Inflammatory macrophage treated with lipopolysaccharide for 1 hour (primary cell): Measurements from ENCODE around the gene CAMSAP2.
A peak's percentile ranks its signal among the peaks of the same experiment; 100 is the strongest.

Experiments used
- DNase-seq, 2 donors: peaks; one replicate each; pipeline ENCODE4 v3.0.0-alpha.2; 2020 to 2022

Gene CAMSAP2

GRCh38 chr1:200849430-200849829 lies 110.7 kb downstream of the CAMSAP2 start:
- no peak for DNase-seq

- DNase-seq = peak; percentile 16 to 25
These were observed 111.9 kb downstream of the CAMSAP2 start for GRCh38 chr1:200850554-200850953.

- no peak for DNase-seq
These were observed 118.1 kb downstream of the CAMSAP2 start for GRCh38 chr1:200856716-200857357.

DNA sequence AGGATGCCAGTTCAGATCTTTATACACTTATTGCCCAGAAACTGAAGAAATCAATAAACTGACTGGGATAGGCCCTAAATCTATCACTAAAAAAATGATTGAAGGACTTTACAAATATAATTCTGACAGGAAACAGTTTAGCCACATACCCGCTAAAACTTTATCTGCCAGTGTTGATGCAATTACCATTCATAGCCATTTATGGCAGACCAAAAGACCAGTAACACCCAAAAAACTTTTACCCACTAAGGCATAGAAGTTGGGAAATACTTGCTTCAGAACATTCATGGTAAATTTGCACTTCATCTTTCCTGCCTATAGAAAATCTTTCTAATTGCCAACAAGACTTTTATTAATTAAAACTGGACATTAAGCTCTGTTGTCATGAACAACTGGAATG lies 119.1 kb downstream of the CAMSAP2 start:
- DNase-seq = no peak

- peak in 1 of 2 donors; percentile 21 for DNase-seq
These were observed 123.4 kb downstream of the CAMSAP2 start for GRCh38 chr1:200861937-200862647.

DNA sequence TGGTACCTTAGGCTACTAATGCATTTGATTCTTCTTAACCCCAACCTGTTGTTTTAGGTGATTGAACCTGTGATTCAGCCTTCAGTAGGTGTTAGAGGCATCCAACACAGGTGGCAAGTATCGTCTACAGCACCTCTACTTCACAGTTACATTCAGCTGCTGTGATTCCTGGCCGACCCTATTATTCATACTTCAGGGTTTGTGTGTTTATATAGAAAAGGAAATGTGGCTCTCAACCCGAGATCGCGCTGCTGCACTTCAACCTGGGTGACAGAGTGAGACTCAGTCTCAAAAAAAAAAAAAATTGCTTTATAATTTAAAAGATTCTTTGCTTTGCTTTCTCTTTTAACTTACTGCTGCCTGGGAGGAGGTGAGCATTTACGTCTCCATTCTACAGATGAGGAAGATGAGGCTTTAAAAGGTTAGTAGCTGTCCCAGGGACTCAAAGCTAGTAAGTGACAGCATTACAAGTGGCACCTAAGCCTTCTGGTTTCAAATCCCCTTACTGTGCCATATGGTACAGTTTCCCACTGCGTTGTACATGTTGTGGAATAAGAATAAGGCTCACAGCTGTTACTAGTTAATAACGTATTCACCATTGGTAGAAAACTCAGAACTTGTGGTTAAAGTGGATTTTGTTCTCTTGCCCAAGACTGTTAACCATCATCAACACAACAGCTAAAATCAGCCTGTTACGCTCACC lies 124.2 kb downstream of the CAMSAP2 start:
- DNase-seq = no peak

- no peak for DNase-seq
These were observed 127.4 kb downstream of the CAMSAP2 start for GRCh38 chr1:200866116-200866515.

DNA sequence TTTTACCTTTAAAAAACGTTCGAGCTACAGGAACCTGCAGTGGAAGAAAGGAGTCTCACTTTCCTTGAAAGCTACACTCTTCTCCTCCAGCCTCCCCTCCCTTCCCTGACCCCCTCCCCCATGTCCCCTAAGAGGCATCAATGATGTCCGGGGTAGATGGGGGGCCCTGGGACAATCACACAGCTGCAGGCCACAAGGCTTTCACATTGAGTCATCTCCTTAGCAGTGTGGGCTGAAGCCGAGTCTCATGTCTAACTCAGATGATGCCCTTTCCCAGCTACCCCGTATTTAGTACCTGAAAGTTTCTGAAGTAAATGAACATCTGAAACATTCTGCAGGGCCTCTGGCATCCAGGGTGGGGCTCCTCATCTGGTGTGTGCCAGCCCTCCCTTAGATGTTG lies 127.8 kb downstream of the CAMSAP2 start:
- DNase-seq = no peak

DNA sequence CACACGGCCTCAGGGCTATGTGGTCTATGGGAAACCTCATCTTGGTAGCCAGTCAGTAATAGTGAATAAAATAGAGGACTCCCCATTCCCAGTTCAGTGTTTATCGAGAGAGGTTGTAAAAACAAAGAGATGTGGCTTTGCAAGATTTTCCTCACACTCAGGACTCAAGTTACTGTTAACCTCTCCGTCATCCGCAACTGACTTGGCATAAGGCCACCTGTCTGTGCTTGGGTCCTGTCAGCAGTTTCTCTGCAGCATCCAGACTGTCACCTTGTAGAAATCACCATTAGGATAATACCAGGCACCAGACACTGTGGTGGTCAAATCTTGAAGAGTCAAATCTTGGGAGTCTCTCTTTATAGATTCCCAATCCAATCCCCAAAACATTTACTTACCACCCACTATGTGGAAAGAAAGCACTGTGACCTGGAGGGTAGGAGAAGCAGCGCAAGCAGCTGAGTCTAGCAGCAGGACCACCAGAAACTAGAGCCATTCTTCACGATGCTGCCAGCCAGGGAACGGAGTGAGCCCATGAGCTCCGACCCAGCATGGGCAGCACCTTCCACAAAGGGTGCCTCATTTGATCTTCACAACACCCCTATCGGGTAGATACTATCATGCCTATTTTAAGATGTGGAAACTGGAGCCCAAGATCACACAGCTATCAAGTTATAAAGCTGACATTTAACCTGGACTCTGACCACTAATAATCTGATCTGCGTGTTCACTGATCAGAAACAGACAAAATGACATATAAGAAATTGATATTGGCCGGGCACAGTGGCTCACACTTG lies 128.5 kb downstream of the CAMSAP2 start:
- DNase-seq = no peak

DNA sequence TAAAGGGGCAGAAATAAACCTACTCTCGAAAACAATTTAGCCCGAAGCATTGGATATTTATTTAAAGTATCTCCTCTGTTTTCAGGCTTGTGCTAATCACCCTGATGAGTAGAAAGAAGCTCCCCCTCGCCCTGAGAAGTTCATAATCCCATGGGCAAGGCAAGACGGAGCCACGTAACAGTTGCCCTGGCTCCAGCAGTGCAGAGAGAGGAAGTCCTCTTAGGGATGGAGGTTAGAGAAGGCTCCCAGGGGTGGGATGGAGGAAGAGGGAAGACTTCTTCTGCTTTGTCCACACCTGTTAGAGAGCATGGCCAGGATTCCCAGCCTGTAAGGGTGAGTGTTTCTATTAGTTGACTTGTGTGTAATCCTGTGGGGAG lies 130.7 kb downstream of the CAMSAP2 start:
- DNase-seq = no peak

- no peak for DNase-seq
These were observed 131.2 kb downstream of the CAMSAP2 start for GRCh38 chr1:200869753-200870391.

DNA sequence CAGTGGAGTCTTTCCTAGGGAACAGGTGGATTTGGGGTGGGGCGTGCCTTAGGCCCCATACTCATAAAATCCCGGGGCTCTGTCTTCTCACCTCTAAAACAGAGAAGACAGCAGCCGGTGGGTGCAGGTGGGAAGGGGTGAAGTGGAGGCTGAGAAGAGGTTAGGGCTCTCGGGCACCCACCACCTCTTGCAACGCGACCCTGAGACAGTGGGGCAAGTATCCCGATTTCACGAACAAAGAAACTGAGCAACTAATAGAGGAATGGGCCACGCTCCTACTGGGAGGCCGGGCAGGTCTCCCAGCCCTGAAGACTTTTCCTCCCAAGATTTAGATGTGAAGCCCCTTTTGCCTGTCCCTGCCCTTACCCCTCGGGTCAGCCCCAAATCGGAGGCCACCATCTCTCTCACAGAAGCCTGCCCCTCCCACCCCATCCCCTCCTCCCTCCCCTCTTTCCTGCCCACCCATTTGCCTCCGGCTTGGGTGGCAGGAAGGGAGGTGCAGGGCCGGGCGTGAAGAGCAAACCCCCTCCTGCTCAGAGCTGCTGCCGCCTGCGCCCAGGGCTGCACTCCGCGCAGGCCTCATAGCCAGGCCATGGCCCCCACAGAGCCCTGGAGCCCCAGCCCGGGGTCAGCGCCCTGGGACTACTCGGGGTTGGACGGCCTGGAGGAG lies 133.9 kb downstream of the CAMSAP2 start, which contains the start of gene GPR25:
GPR25 (plus strand) TSS at position 536 of the 670 bp plus-strand sequence; CDS start at position 593, 57 bp downstream.
- DNase-seq = no peak

DNA sequence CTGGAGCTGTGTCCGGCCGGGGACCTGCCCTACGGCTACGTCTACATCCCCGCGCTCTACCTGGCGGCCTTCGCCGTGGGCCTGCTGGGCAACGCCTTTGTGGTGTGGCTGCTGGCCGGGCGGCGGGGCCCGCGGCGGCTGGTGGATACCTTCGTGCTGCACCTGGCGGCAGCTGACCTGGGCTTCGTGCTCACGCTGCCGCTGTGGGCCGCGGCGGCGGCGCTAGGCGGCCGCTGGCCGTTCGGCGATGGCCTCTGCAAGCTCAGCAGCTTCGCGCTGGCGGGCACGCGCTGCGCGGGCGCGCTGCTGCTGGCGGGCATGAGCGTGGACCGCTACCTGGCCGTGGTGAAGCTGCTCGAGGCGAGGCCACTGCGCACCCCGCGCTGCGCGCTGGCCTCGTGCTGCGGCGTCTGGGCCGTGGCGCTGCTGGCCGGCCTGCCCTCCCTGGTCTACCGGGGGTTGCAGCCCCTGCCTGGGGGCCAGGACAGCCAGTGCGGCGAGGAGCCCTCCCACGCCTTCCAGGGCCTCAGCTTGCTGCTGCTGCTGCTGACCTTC lies 134.5 kb downstream of the CAMSAP2 start:
- no peak for DNase-seq

DNA sequence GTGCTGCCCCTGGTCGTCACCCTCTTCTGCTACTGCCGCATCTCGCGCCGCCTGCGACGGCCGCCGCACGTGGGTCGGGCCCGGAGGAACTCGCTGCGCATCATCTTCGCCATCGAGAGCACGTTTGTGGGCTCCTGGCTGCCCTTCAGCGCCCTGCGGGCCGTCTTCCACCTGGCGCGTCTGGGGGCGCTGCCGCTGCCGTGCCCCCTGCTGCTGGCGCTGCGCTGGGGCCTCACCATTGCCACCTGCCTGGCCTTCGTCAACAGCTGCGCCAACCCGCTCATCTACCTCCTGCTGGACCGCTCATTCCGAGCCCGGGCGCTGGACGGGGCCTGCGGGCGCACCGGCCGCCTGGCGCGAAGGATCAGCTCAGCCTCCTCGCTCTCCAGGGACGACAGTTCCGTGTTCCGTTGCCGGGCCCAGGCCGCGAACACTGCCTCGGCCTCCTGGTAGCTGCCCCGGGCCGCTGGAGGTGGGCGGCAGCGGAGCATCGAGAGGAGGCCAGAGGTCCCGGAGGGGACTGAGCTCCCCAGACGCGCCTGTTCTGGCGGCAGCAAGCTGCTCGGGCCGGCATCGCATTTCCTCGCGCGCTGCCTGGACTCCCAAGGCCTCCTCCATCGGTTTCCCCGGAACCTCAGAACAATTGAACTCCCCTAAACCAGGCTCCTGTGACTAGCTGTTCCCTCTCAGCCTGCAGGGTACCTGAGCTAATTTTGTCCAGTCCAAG lies 135.1 kb downstream of the CAMSAP2 start:
- no peak for DNase-seq

DNA sequence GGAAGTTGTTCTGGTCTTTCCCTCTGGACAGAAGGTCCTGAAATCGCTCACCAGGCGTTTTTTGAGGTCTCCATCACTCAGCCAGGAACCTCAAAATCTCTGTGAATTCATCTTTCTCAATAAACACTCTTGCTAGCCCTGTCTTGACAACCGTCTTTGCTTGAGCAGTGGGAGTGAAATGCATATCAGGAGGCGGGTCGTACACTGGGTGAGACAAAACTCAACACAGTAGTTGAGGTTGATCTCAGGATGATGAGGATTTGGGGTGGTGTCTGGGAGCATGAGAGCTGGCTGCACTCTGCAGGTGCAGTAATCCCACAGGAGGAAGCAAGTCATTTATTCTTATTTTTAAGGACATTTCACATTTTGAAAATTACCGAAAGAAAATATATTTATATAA lies 136.0 kb downstream of the CAMSAP2 start:
- DNase-seq = no peak

- no peak for DNase-seq
These were observed 136.7 kb downstream of the CAMSAP2 start for GRCh38 chr1:200875416-200875815.

DNA sequence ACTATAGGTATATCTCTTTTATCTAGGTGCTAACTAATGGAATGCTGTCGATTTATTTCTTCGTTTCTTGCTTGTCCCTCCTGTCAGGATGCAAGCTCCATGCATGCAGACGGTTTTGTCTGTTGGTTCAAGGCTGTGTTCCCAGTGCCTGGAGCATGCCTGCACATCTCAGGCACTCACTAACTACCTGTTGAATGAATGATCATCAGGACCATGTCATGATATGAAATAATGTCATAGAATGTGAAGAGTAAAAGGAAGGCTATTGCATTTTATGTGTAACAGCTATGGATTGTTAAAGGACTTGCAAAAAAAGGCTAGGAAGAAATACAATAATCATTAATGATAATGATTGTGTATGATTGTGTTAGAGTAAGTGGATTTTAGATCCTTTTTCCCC lies 138.3 kb downstream of the CAMSAP2 start:
- DNase-seq = no peak

GRCh38 chr1:200877839-200878551 lies 139.3 kb downstream of the CAMSAP2 start:
- DNase-seq = no peak

- no peak for DNase-seq
These were observed 141.5 kb downstream of the CAMSAP2 start for GRCh38 chr1:200880212-200880611.

GRCh38 chr1:200883118-200883517 lies 144.4 kb downstream of the CAMSAP2 start:
- DNase-seq = no peak
